ENCODE measurements around the gene PCDHGB3.

- TF ChIP-seq POLR2AphosphoS5 (IDR thresholded peaks at IDR 0.05; ENCODE audit: low read depth, low read length) (no peak), TAF1 (IDR thresholded peaks at IDR 0.05; ENCODE audit: borderline replicate concordance, low read depth, low read length) (no peak)
These were observed 33.3 kb downstream of the PCDHGB3 start for GRCh38 chr5:141403387-141403786.

All from GM12892 (cell line).